Measurements from ENCODE around the gene LVRN.

The LVRN gene

GRCh38 chr5:115930630-115931337 is 31.5 kb upstream of the LVRN start:
- Histone ChIP-seq H3K4me1 (ENCODE audit: insufficient read depth, low read length) (no peaks in the 10 kb centered on the region), H3K4me2 (ENCODE audit: insufficient read depth, low read length) (no peak overlapping the region), H3K9ac (ENCODE audit: low read depth, low read length) (no peak overlapping the region), H3K79me2 (ENCODE audit: insufficient read depth, low read length) (no peaks in the 10 kb centered on the region), H3K4me3 (ENCODE audit: low read depth in 1 of 2, low read length in 2 of 2) (no peak overlapping the region), H4K20me1 (ENCODE audit: insufficient read depth, low read length) (no peaks in the 10 kb centered on the region), H3K36me3 (ENCODE audit: insufficient read depth, low read length) (no peaks in the 10 kb centered on the region), H2AFZ (ENCODE audit: low read depth, low read length) (no peak overlapping the region), H3K9me3 (ENCODE audit: insufficient read depth, low read length, severe bottlenecking) (no peaks in the 10 kb centered on the region), H3K27ac (ENCODE audit: low read length) (no peak overlapping the region), H3K27me3 (ENCODE audit: insufficient read depth, low read length, poor library complexity) (no peaks in the 10 kb centered on the region)
- DNase-seq: no peak
- TF ChIP-seq EZH2 (IDR thresholded peaks at IDR 0.05; ENCODE audit: borderline replicate concordance, low read depth, low read length, severe bottlenecking): no peak
- TF ChIP-seq, protein P1, sequence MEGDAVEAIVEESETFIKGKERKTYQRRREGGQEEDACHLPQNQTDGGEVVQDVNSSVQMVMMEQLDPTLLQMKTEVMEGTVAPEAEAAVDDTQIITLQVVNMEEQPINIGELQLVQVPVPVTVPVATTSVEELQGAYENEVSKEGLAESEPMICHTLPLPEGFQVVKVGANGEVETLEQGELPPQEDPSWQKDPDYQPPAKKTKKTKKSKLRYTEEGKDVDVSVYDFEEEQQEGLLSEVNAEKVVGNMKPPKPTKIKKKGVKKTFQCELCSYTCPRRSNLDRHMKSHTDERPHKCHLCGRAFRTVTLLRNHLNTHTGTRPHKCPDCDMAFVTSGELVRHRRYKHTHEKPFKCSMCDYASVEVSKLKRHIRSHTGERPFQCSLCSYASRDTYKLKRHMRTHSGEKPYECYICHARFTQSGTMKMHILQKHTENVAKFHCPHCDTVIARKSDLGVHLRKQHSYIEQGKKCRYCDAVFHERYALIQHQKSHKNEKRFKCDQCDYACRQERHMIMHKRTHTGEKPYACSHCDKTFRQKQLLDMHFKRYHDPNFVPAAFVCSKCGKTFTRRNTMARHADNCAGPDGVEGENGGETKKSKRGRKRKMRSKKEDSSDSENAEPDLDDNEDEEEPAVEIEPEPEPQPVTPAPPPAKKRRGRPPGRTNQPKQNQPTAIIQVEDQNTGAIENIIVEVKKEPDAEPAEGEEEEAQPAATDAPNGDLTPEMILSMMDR (IDR thresholded peaks at IDR 0.05; ENCODE audit: borderline replicate concordance, extremely low read depth, low read length, poor library complexity, severe bottlenecking): no peak
- no peak for ATAC-seq (ENCODE audit: insufficient read depth, low read depth)

DNA sequence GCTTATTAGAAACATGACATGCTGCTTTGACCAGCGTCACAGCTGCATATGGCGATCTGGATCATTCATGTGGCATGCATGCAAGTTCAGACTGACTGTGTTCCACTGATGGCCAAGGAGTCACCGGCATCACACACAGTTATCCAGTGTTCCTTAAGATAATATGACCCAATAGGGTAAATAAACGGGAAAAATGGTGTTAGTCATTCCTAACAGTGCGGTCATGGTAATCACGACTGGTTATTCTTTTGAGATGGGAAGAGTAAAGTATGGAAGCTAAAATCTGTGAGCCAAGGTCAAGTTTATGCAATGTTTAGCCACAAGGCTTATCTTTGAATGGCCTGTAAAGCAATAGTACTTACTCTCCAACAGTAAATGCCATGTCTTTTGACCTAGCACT is 29.3 kb upstream of the LVRN start:
- no peak for DNase-seq
- H3K4me1 ChIP-seq (ENCODE audit: insufficient read depth, low read length): no peaks in the 10 kb centered on the region
- no peaks in the 10 kb centered on the region for H3K9me3 ChIP-seq (ENCODE audit: insufficient read depth, low read length, severe bottlenecking)
- no peaks in the 10 kb centered on the region for H3K79me2 ChIP-seq (ENCODE audit: insufficient read depth, low read length)
- H2AFZ ChIP-seq (ENCODE audit: low read depth, low read length): no peak overlapping the region
- H3K9ac ChIP-seq (ENCODE audit: low read depth, low read length): no peak overlapping the region
- H3K27ac ChIP-seq (ENCODE audit: low read length): no peak overlapping the region
- ATAC-seq (ENCODE audit: insufficient read depth, low read depth): no peak
- no peaks in the 10 kb centered on the region for H3K27me3 ChIP-seq (ENCODE audit: insufficient read depth, low read length, poor library complexity)
- H3K4me3 ChIP-seq (ENCODE audit: low read depth in 1 of 2, low read length in 2 of 2): no peak overlapping the region
- no peaks in the 10 kb centered on the region for H3K36me3 ChIP-seq (ENCODE audit: insufficient read depth, low read length)
- no peaks in the 10 kb centered on the region for H4K20me1 ChIP-seq (ENCODE audit: insufficient read depth, low read length)
- no peak for TF ChIP-seq EZH2 (IDR thresholded peaks at IDR 0.05; ENCODE audit: borderline replicate concordance, low read depth, low read length, severe bottlenecking)
- TF ChIP-seq, protein P1 (IDR thresholded peaks at IDR 0.05; ENCODE audit: borderline replicate concordance, extremely low read depth, low read length, poor library complexity, severe bottlenecking): no peak
- H3K4me2 ChIP-seq (ENCODE audit: insufficient read depth, low read length): no peak overlapping the region

DNA sequence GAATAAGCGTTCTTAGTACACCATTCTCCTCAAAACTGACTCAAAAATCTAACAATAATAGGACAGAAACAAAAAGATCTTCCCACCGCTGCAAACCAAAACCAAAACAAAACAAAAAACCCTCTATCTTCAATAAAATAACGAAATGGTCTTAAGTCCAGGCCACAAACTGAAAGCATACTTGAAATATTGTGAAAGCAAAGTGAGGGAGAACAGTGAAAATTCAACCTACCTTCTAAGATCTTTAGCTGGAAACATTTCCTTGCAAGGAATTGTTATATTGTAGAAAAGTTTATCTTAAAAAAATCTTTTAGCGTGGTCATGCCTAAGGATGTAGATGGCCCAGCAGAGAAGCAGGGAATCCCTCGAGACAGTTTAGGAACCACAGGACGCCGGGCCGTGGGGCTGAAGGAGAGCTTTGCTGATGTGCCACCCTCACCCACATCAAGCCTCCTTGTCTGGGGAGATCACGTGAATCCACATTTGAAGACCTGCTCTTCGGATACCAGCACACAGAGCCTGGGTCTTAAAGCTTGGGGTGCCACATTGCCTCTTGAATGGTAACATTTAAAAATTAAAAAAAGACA is 27.8 kb upstream of the LVRN start:
- peak; percentile 48; the same call in 2 of the 3 replicates for ATAC-seq (ENCODE audit: insufficient read depth, low read depth)
- Histone ChIP-seq H3K4me1 (ENCODE audit: insufficient read depth, low read length) (no peaks in the 10 kb centered on the region), H3K9ac (ENCODE audit: low read depth, low read length) (no peak overlapping the region), H3K36me3 (ENCODE audit: insufficient read depth, low read length) (no peaks in the 10 kb centered on the region), H3K27ac (ENCODE audit: low read length) (no peak overlapping the region), H2AFZ (ENCODE audit: low read depth, low read length) (no peak overlapping the region), H3K9me3 (ENCODE audit: insufficient read depth, low read length, severe bottlenecking) (no peaks in the 10 kb centered on the region), H3K4me2 (ENCODE audit: insufficient read depth, low read length) (no peak overlapping the region), H3K4me3 (ENCODE audit: low read depth in 1 of 2, low read length in 2 of 2) (no peak overlapping the region), H4K20me1 (ENCODE audit: insufficient read depth, low read length) (no peaks in the 10 kb centered on the region), H3K27me3 (ENCODE audit: insufficient read depth, low read length, poor library complexity) (no peaks in the 10 kb centered on the region), H3K79me2 (ENCODE audit: insufficient read depth, low read length) (no peaks in the 10 kb centered on the region)
- TF ChIP-seq, protein P1 (IDR thresholded peaks at IDR 0.05; ENCODE audit: borderline replicate concordance, extremely low read depth, low read length, poor library complexity, severe bottlenecking): no peak
- TF ChIP-seq EZH2 (IDR thresholded peaks at IDR 0.05; ENCODE audit: borderline replicate concordance, low read depth, low read length, severe bottlenecking): no peak
- DNase-seq: peak; percentile 7
